KMS-11 (cell line): ENCODE data around the gene ZNF548.

Experiments used
- H2AFZ ChIP-seq: fragments of 200-600 bp; sonication (generic); 2 replicates; pipeline ENCODE4 v1.6.1; 2016; ENCODE audit warnings: antibody characterized with exemption, mixed run types, low read depth
- H3K27ac ChIP-seq: fragments of 200-600 bp; sonication (generic); 2 replicates; pipeline ENCODE4 v1.6.1; 2016; ENCODE audit warnings: mild to moderate bottlenecking, mixed run types
- H3K27me3 ChIP-seq: fragments of 200-600 bp; sonication (generic); 2 replicates; pipeline ENCODE4 v1.6.1; 2017; ENCODE audit warnings: mild to moderate bottlenecking, low read depth, mixed run types, moderate library complexity; ENCODE audit not compliant: insufficient read depth
- H3K36me3 ChIP-seq: fragments of 200-600 bp; sonication (generic); 2 replicates; pipeline ENCODE4 v1.6.1; 2017; ENCODE audit warnings: mild to moderate bottlenecking, mixed run types; ENCODE audit not compliant: insufficient read depth
- H3K4me1 ChIP-seq: fragments of 200-600 bp; sonication (generic); 2 replicates; pipeline ENCODE4 v1.6.1; 2016; ENCODE audit warnings: mild to moderate bottlenecking, low read depth, mixed run types; ENCODE audit not compliant: poor library complexity, severe bottlenecking
- H3K4me2 ChIP-seq: fragments of 200-600 bp; sonication (generic); 2 replicates; pipeline ENCODE4 v1.7.0; 2016; ENCODE audit warnings: mild to moderate bottlenecking, mixed run types
- H3K4me3 ChIP-seq: fragments of 200-600 bp; sonication (generic); IDR thresholded peaks from 2 replicates; pipeline ENCODE4 v1.6.1; 2017; ENCODE audit warnings: low read depth, low read length, mixed read lengths; ENCODE audit not compliant: insufficient read depth
- H3K79me2 ChIP-seq: fragments of 200-600 bp; sonication (generic); 2 replicates; pipeline ENCODE4 v1.6.1; 2016; ENCODE audit warnings: low read depth, mixed run types; ENCODE audit not compliant: insufficient read depth
- H3K9ac ChIP-seq: fragments of 200-600 bp; sonication (generic); 2 replicates; pipeline ENCODE4 v1.6.1; 2016; ENCODE audit warnings: mild to moderate bottlenecking, mixed run types
- H4K20me1 ChIP-seq: fragments of 200-600 bp; sonication (generic); 2 replicates; pipeline ENCODE4 v1.6.1; 2016; ENCODE audit warnings: mild to moderate bottlenecking, mixed run types; ENCODE audit not compliant: insufficient read depth
- TF ChIP-seq, protein P1 (sequence below): fragments of 200-600 bp; sonication (generic); conservative IDR thresholded peaks from 2 replicates; pipeline ENCODE4 v1.6.1; 2017; ENCODE audit warnings: low read depth, mild to moderate bottlenecking, antibody characterized with exemption, low read length, moderate library complexity, mixed read lengths

The ZNF548 gene

DNA sequence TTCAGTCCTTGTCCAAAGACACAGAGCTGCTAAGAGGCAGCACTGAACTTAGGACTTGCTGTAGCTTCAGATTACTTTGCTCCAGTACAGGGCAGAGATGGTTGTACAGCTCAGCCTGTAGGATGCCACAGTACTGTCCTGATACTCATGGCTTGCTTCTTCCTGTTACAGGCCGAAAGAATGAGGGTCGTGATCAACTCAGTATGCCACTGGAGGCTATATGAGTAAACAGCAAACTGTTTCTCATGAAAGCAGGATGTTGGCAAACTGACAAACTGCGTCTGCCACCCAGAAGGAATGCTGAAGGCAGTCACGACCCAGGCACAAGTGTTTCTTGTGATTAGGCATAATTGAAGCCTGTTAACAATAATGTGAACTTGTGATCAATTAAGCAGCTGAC is 48.3 kb downstream of the ZNF548 start:
- TF ChIP-seq, protein P1, sequence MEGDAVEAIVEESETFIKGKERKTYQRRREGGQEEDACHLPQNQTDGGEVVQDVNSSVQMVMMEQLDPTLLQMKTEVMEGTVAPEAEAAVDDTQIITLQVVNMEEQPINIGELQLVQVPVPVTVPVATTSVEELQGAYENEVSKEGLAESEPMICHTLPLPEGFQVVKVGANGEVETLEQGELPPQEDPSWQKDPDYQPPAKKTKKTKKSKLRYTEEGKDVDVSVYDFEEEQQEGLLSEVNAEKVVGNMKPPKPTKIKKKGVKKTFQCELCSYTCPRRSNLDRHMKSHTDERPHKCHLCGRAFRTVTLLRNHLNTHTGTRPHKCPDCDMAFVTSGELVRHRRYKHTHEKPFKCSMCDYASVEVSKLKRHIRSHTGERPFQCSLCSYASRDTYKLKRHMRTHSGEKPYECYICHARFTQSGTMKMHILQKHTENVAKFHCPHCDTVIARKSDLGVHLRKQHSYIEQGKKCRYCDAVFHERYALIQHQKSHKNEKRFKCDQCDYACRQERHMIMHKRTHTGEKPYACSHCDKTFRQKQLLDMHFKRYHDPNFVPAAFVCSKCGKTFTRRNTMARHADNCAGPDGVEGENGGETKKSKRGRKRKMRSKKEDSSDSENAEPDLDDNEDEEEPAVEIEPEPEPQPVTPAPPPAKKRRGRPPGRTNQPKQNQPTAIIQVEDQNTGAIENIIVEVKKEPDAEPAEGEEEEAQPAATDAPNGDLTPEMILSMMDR = no peak
- Histone ChIP-seq H2AFZ (no peak overlapping the region), H4K20me1 (no peaks in the 10 kb centered on the region), H3K27me3 (no peaks in the 10 kb centered on the region), H3K36me3 (no peaks in the 10 kb centered on the region; the same call in 1 of the 2 replicates), H3K9ac (no peak overlapping the region), H3K79me2 (peaks cover 18% of the 10 kb centered on the region; the same call in 1 of the 2 replicates), H3K27ac (no peak overlapping the region), H3K4me1 (peaks cover 7% of the 10 kb centered on the region), H3K4me3 (no peak overlapping the region), H3K4me2 (no peak overlapping the region)

DNA sequence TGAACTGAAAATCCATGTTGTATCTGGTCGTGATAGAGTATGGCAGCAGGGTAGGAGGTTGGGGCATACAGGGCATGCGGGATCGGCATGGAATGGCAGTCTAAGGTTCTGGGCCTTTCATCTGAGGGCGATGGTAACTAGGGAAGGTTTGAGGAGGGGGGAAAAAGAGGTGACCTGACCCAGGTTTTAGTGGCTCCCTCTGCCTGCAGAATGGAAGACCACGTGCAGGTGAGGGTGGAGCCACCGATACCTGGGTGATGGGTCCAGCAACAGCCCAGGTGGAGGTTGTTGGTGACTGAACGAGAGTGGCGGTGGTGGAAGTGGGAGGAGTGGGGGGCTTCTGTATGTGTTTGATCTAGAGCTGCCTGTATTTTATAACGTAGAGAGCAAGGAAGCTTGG is 49.3 kb downstream of the ZNF548 start:
- Histone ChIP-seq H3K4me2 (no peak overlapping the region), H3K9ac (no peak overlapping the region), H3K4me1 (peaks cover 7% of the 10 kb centered on the region), H2AFZ (no peak overlapping the region), H3K36me3 (peaks cover 7% of the 10 kb centered on the region; the same call in 1 of the 2 replicates), H3K4me3 (no peak overlapping the region), H4K20me1 (no peaks in the 10 kb centered on the region), H3K79me2 (peaks cover 18% of the 10 kb centered on the region; the same call in 1 of the 2 replicates), H3K27ac (no peak overlapping the region), H3K27me3 (no peaks in the 10 kb centered on the region)
- TF ChIP-seq, protein P1 = no peak

DNA sequence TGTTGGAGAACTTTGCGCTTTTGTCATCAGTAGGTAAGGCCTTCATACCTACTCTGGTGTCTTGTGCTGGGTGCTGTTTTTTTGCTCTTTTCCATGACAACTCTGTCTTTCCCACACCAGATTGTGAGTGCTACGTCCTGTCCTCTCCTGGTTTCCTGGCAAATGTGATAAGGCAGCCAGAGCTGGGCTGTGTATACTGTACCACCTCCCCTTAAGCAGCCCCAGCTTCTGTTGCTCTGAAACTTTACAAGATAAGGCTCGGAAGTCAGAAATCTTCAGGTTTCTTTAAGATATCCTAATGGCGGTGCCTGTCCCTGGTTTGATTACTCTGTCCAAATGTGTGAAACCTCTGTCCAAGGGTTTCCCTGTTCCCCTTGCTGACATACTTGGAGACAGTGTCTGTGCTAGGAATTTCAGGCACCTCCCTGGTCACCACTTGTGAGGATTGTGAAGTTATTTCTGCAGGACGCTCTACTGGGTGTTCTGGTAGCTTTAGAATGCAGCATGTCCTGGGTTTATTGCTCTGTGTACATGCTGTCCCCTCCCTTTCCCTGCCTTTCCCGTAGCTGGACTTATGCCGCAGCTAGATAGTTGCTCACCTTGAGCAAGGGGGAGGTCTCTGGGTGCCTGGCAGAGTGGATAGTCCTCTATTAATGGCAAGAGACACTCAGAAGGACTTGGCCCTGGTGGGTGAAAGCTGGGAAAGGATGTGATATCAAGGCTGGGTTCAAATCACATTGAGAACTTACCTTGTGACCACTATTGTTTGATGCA is 52.5 kb downstream of the ZNF548 start:
- no peak overlapping the region for H3K27ac ChIP-seq
- H3K36me3 ChIP-seq = peaks cover 19% of the 10 kb centered on the region; the same call in 1 of the 2 replicates
- no peaks in the 10 kb centered on the region for H3K27me3 ChIP-seq
- H3K79me2 ChIP-seq = peaks cover 7% of the 10 kb centered on the region; the same call in 1 of the 2 replicates
- TF ChIP-seq, protein P1 = no peak
- no peak overlapping the region for H2AFZ ChIP-seq
- H3K4me1 ChIP-seq = no peaks in the 10 kb centered on the region
- H3K4me3 ChIP-seq = no peak overlapping the region
- H3K9ac ChIP-seq = no peak overlapping the region
- H3K4me2 ChIP-seq = no peak overlapping the region
- no peaks in the 10 kb centered on the region for H4K20me1 ChIP-seq

DNA sequence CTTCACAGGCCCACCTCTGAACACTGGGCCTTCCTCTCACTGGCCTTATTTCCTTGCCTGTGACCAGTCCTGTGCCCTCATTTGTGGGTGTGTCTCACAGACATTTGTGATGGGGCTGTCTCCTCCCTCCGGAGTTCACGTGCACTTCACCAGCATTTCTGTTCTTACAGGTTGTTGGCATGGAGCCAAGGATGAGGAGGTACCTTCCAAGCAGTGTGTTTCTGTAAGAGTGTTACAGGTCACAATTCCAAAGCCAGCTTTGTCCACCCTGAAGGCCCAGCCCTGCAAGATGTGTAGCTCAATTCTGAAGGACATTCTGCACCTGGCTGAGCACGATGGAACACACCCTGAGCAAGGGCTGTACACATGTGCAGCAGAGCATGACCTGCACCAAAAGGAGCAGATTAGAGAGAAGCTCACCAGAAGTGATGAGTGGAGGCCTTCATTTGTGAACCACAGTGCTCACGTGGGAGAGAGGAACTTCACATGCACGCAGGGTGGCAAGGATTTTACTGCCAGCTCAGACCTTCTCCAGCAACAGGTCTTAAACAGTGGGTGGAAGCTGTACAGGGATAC is 53.6 kb downstream of the ZNF548 start:
- no peaks in the 10 kb centered on the region for H4K20me1 ChIP-seq
- peaks cover 19% of the 10 kb centered on the region; the same call in 1 of the 2 replicates for H3K36me3 ChIP-seq

More for the DNA sequence above, 53.6 kb downstream of the ZNF548 start:
- no peak overlapping the region for H2AFZ ChIP-seq
- H3K4me1 ChIP-seq = no peaks in the 10 kb centered on the region
- H3K9ac ChIP-seq = no peak overlapping the region
- no peaks in the 10 kb centered on the region; the same call in 1 of the 2 replicates for H3K79me2 ChIP-seq
- no peak overlapping the region for H3K4me3 ChIP-seq
- H3K27me3 ChIP-seq = no peaks in the 10 kb centered on the region
- H3K4me2 ChIP-seq = no peak overlapping the region
- TF ChIP-seq, protein P1 = no peak
- H3K27ac ChIP-seq = no peak overlapping the region
